ENCODE measurements around the gene TLR6.
A peak's percentile ranks its signal among the peaks of the same experiment; 100 is the strongest.

TLR6 gene

GRCh38 chr4:38870098-38870808, 13.6 kb upstream of the TLR6 start:
- no peak for DNase-seq (ENCODE audit: insufficient read length, low spot score)
- peak; percentile 31 for FAIRE-seq

GRCh38 chr4:38869511-38869910, 12.9 kb upstream of the TLR6 start:
- no peak for FAIRE-seq
- no peak for DNase-seq (ENCODE audit: insufficient read length, low spot score)
- TF ChIP-seq POLR2AphosphoS5 (IDR thresholded peaks at IDR 0.05; ENCODE audit: low read depth, low read length) (no peak), POLR2A (IDR thresholded peaks at IDR 0.05; ENCODE audit: low read depth, low read length) (no peak), SPI1 (IDR thresholded peaks at IDR 0.05; ENCODE audit: low read depth, low read length) (no peak), POU2F2 (IDR thresholded peaks at IDR 0.05; ENCODE audit: low read depth, low read length) (no peak), TAF1 (IDR thresholded peaks at IDR 0.05; ENCODE audit: low read depth, low read length) (no peak), PAX5 (IDR thresholded peaks at IDR 0.05; ENCODE audit: insufficient read depth, low read length, severe bottlenecking) (no peak)

More at GRCh38 chr4:38870098-38870808, 13.6 kb upstream of the TLR6 start:
- no peak for TF ChIP-seq POLR2A (IDR thresholded peaks at IDR 0.05; ENCODE audit: low read depth, low read length)
- no peak for TF ChIP-seq TAF1 (IDR thresholded peaks at IDR 0.05; ENCODE audit: low read depth, low read length)
- no peak for TF ChIP-seq POLR2AphosphoS5 (IDR thresholded peaks at IDR 0.05; ENCODE audit: low read depth, low read length)
- no peak for TF ChIP-seq SPI1 (IDR thresholded peaks at IDR 0.05; ENCODE audit: low read depth, low read length)
- no peak for TF ChIP-seq PAX5 (IDR thresholded peaks at IDR 0.05; ENCODE audit: insufficient read depth, low read length, severe bottlenecking)
- TF ChIP-seq POU2F2 (IDR thresholded peaks at IDR 0.05; ENCODE audit: low read depth, low read length), result no peak

- DNase-seq (ENCODE audit: insufficient read length, low spot score) (no peak), FAIRE-seq (no peak)
- no peak for TF ChIP-seq SPI1 (IDR thresholded peaks at IDR 0.05; ENCODE audit: low read depth, low read length)
- TF ChIP-seq POLR2A (IDR thresholded peaks at IDR 0.05; ENCODE audit: low read depth, low read length), result no peak
- TF ChIP-seq POLR2AphosphoS5 (IDR thresholded peaks at IDR 0.05; ENCODE audit: low read depth, low read length), result no peak
- no peak for TF ChIP-seq POU2F2 (IDR thresholded peaks at IDR 0.05; ENCODE audit: low read depth, low read length)
- TF ChIP-seq PAX5 (IDR thresholded peaks at IDR 0.05; ENCODE audit: insufficient read depth, low read length, severe bottlenecking), result no peak
- no peak for TF ChIP-seq TAF1 (IDR thresholded peaks at IDR 0.05; ENCODE audit: low read depth, low read length)
These were observed 11.7 kb upstream of the TLR6 start for GRCh38 chr4:38868059-38868960.

- DNase-seq (ENCODE audit: insufficient read length, low spot score) (peak; percentile 82), FAIRE-seq (peak; percentile 90)
- no peak for TF ChIP-seq POLR2A (IDR thresholded peaks at IDR 0.05; ENCODE audit: low read depth, low read length)
- TF ChIP-seq PAX5 (IDR thresholded peaks at IDR 0.05; ENCODE audit: insufficient read depth, low read length, severe bottlenecking), result no peak
- no peak for TF ChIP-seq POU2F2 (IDR thresholded peaks at IDR 0.05; ENCODE audit: low read depth, low read length)
- TF ChIP-seq SPI1 (IDR thresholded peaks at IDR 0.05; ENCODE audit: low read depth, low read length), result no peak
- 0 out of 2 replicates have a peak, but pooled peaks have one; percentile 21 for TF ChIP-seq TAF1 (IDR thresholded peaks at IDR 0.05; ENCODE audit: low read depth, low read length)
- no peak for TF ChIP-seq POLR2AphosphoS5 (IDR thresholded peaks at IDR 0.05; ENCODE audit: low read depth, low read length)
These were observed 11.0 kb upstream of the TLR6 start, which contains the start of gene FAM114A1 for GRCh38 chr4:38867478-38868058. FAM114A1 (plus strand) TSS chr4:38867806; CDS start chr4:38878079, 10,273 bp downstream.

- no peak for TF ChIP-seq POLR2AphosphoS5 (IDR thresholded peaks at IDR 0.05; ENCODE audit: low read depth, low read length)
- TF ChIP-seq POU2F2 (IDR thresholded peaks at IDR 0.05; ENCODE audit: low read depth, low read length), result no peak
- no peak for TF ChIP-seq TAF1 (IDR thresholded peaks at IDR 0.05; ENCODE audit: low read depth, low read length)
- TF ChIP-seq POLR2A (IDR thresholded peaks at IDR 0.05; ENCODE audit: low read depth, low read length), result no peak
- TF ChIP-seq PAX5 (IDR thresholded peaks at IDR 0.05; ENCODE audit: insufficient read depth, low read length, severe bottlenecking), result no peak
- no peak for TF ChIP-seq SPI1 (IDR thresholded peaks at IDR 0.05; ENCODE audit: low read depth, low read length)
- no peak for DNase-seq (ENCODE audit: insufficient read length, low spot score)
- FAIRE-seq, result no peak
These were observed 10.4 kb upstream of the TLR6 start for GRCh38 chr4:38866973-38867477.

GRCh38 chr4:38865445-38865844, 8.8 kb upstream of the TLR6 start:
- FAIRE-seq (no peak), DNase-seq (ENCODE audit: insufficient read length, low spot score) (no peak)
- TF ChIP-seq PAX5 (IDR thresholded peaks at IDR 0.05; ENCODE audit: insufficient read depth, low read length, severe bottlenecking) (no peak), SPI1 (IDR thresholded peaks at IDR 0.05; ENCODE audit: low read depth, low read length) (no peak), POLR2A (IDR thresholded peaks at IDR 0.05; ENCODE audit: low read depth, low read length) (no peak)

GRCh38 chr4:38861791-38862190, 5.2 kb upstream of the TLR6 start:
- TF ChIP-seq POLR2A (IDR thresholded peaks at IDR 0.05; ENCODE audit: low read depth, low read length) (no peak), PAX5 (IDR thresholded peaks at IDR 0.05; ENCODE audit: insufficient read depth, low read length, severe bottlenecking) (no peak), POU2F2 (IDR thresholded peaks at IDR 0.05; ENCODE audit: low read depth, low read length) (no peak), TAF1 (IDR thresholded peaks at IDR 0.05; ENCODE audit: low read depth, low read length) (no peak), SPI1 (IDR thresholded peaks at IDR 0.05; ENCODE audit: low read depth, low read length) (no peak)
- no peak for DNase-seq (ENCODE audit: insufficient read length, low spot score)
- no peak for FAIRE-seq

GRCh38 chr4:38860788-38861424, 4.3 kb upstream of the TLR6 start:
- FAIRE-seq (peak; percentile 75), DNase-seq (ENCODE audit: insufficient read length, low spot score) (peak; percentile 46)
- TF ChIP-seq POLR2A (IDR thresholded peaks at IDR 0.05; ENCODE audit: low read depth, low read length), result no peak
- no peak for TF ChIP-seq POLR2AphosphoS5 (IDR thresholded peaks at IDR 0.05; ENCODE audit: low read depth, low read length)
- no peak for TF ChIP-seq TAF1 (IDR thresholded peaks at IDR 0.05; ENCODE audit: low read depth, low read length)
- TF ChIP-seq POU2F2 (IDR thresholded peaks at IDR 0.05; ENCODE audit: low read depth, low read length), result no peak
- no peak for TF ChIP-seq PAX5 (IDR thresholded peaks at IDR 0.05; ENCODE audit: insufficient read depth, low read length, severe bottlenecking)
- TF ChIP-seq SPI1 (IDR thresholded peaks at IDR 0.05; ENCODE audit: low read depth, low read length), result no peak
